Neuronal stem cell (in vitro differentiated cells): Measurements from ENCODE around the gene HS3ST4.
A peak's percentile ranks its signal among the peaks of the same experiment; 100 is the strongest.

Experiments used
- DNase-seq: peaks from one replicate; pipeline ENCODE4 v3.0.0-alpha.2; 2013; ENCODE audit warnings: low spot score
- H2AFZ ChIP-seq: one replicate; pipeline ENCODE4 v1.6.1; 2013; ENCODE audit warnings: mild to moderate bottlenecking, low read length, inconsistent platforms
- H2AK5ac ChIP-seq: 2 replicates; pipeline ENCODE4 v1.6.1; 2013; ENCODE audit warnings: low read depth, mild to moderate bottlenecking, inconsistent platforms, low read length, moderate library complexity, mixed read lengths
- H2BK120ac ChIP-seq: 2 replicates; pipeline ENCODE4 v1.6.1; 2013; ENCODE audit warnings: low read depth, mild to moderate bottlenecking, inconsistent platforms, low read length, moderate library complexity, mixed read lengths
- H2BK12ac ChIP-seq: one replicate; pipeline ENCODE4 v1.6.1; 2013; ENCODE audit warnings: low read length, inconsistent platforms
- H2BK15ac ChIP-seq: 2 replicates; pipeline ENCODE4 v1.6.1; 2013; ENCODE audit warnings: mild to moderate bottlenecking, low read length, inconsistent platforms, mixed read lengths
- H2BK5ac ChIP-seq: one replicate; pipeline ENCODE4 v1.6.1; 2013; ENCODE audit warnings: inconsistent platforms, mild to moderate bottlenecking, low read length, moderate library complexity
- H3K14ac ChIP-seq: one replicate; pipeline ENCODE4 v1.6.1; 2013; ENCODE audit warnings: low read length, inconsistent platforms
- H3K18ac ChIP-seq: 2 replicates; pipeline ENCODE4 v1.6.1; 2013; ENCODE audit warnings: low read length, inconsistent platforms
- H3K23ac ChIP-seq: 2 replicates; pipeline ENCODE4 v1.6.1; 2013; ENCODE audit warnings: low read depth, mild to moderate bottlenecking, mixed read lengths, low read length, inconsistent platforms; ENCODE audit not compliant: poor library complexity
- H3K27ac ChIP-seq: replicated peaks from 3 replicates; pipeline ENCODE4 v1.5.1; 2013; ENCODE audit warnings: low read length, inconsistent platforms
- H3K27me3 ChIP-seq, 3 experiments: 2 replicates each; pipeline ENCODE4 v1.6.1; 2013; ENCODE audit warnings: low read length in 3 of 3, mild to moderate bottlenecking in 2 of 3, inconsistent platforms in 1 of 3, low read depth in 1 of 3, mixed read lengths in 1 of 3, moderate library complexity in 1 of 3; ENCODE audit not compliant: control insufficient read depth in 3 of 3, insufficient read depth in 3 of 3
- H3K36me3 ChIP-seq, 2 donors: replicated peaks in 1 of 2; 2 replicates each; pipeline ENCODE4 v1.6.1; 2013; ENCODE audit warnings: low read length in 2 of 2; ENCODE audit not compliant: control insufficient read depth in 2 of 2, insufficient read depth in 2 of 2
- H3K4ac ChIP-seq: 2 replicates; pipeline ENCODE4 v1.6.1; 2013; ENCODE audit warnings: inconsistent platforms, mild to moderate bottlenecking, low read length, moderate library complexity
- H3K4me1 ChIP-seq, 2 donors: 1 replicate in 1 of 2; 2 replicates in 1 of 2; pipeline ENCODE4 v1.6.1; 2013; ENCODE audit warnings: low read length in 2 of 2, low read depth in 1 of 2; ENCODE audit not compliant: control insufficient read depth in 2 of 2, insufficient read depth in 1 of 2
- H3K4me2 ChIP-seq: one replicate; pipeline ENCODE4 v1.6.1; 2013; ENCODE audit warnings: mild to moderate bottlenecking, low read length, inconsistent platforms; ENCODE audit not compliant: insufficient read depth, poor library complexity, severe bottlenecking
- H3K4me3 ChIP-seq, 2 donors: 2 replicates each; pipeline ENCODE4 v1.5.1; 2013; ENCODE audit warnings: low read length in 2 of 2, mild to moderate bottlenecking in 2 of 2, inconsistent platforms in 1 of 2, moderate library complexity in 1 of 2
- H3K79me1 ChIP-seq: one replicate; pipeline ENCODE4 v1.6.1; 2013; ENCODE audit warnings: low read depth, mild to moderate bottlenecking, inconsistent platforms, low read length, moderate library complexity
- H3K9ac ChIP-seq: one replicate; pipeline ENCODE4 v1.6.1; 2013; ENCODE audit warnings: mild to moderate bottlenecking, low read depth, low read length, inconsistent platforms; ENCODE audit not compliant: poor library complexity
- H3K9me3 ChIP-seq, 2 donors: replicated peaks in 1 of 2; 2 replicates each; pipeline versions ENCODE3 to v1.6.1; 2013; ENCODE audit warnings: low read length in 2 of 2, mild to moderate bottlenecking in 2 of 2, inconsistent platforms in 1 of 2, low read depth in 1 of 2, mixed read lengths in 1 of 2, moderate library complexity in 1 of 2; ENCODE audit not compliant: control insufficient read depth in 2 of 2, insufficient read depth in 1 of 2
- H4K8ac ChIP-seq: one replicate; pipeline ENCODE4 v1.6.1; 2013; ENCODE audit warnings: low read depth, mild to moderate bottlenecking, inconsistent platforms, low read length, moderate library complexity
- H4K91ac ChIP-seq: one replicate; pipeline ENCODE4 v1.6.1; 2013; ENCODE audit warnings: low read length, low read depth, mild to moderate bottlenecking, inconsistent platforms; ENCODE audit not compliant: poor library complexity
- WGBS, 2 donors: extraction: QIAGEN DNeasy Blood & Tissue Kit; methylation state at CpG; one replicate each; pipeline ENCODE4 v1.1.7; 2013; ENCODE audit warnings: missing lambda C conversion rate in 2 of 2, mixed read lengths in 1 of 2; ENCODE audit not compliant: insufficient read length in 2 of 2, insufficient replicate concordance in 1 of 2; ENCODE audit errors: extremely low coverage in 2 of 2; 5-methylcytosine and 5-hydroxymethylcytosine counted together

The HS3ST4 gene

GRCh38 chr16:25978218-25978617, 286.5 kb downstream of the HS3ST4 start:
- no peak overlapping the region for H2BK12ac ChIP-seq
- H3K27ac ChIP-seq = no peak overlapping the region
- H3K79me1 ChIP-seq = no peaks in the 10 kb centered on the region
- no peaks in the 10 kb centered on the region for H3K9me3 ChIP-seq
- H3K14ac ChIP-seq = no peak overlapping the region
- no peak overlapping the region for H3K4ac ChIP-seq
- H3K23ac ChIP-seq = no peak overlapping the region
- no peaks in the 10 kb centered on the region for H3K27me3 ChIP-seq
- H2BK120ac ChIP-seq = no peak overlapping the region
- H2BK15ac ChIP-seq = no peak overlapping the region
- H2AFZ ChIP-seq = no peak overlapping the region
- no peak overlapping the region for H3K18ac ChIP-seq
- H3K4me2 ChIP-seq = no peak overlapping the region
- no peak overlapping the region for H4K91ac ChIP-seq
- H3K36me3 ChIP-seq = no peaks in the 10 kb centered on the region
- H3K4me1 ChIP-seq = peaks cover 0 to 2% of the 10 kb centered on the region in 2 donors
- no peak for DNase-seq
- no peak overlapping the region for H3K4me3 ChIP-seq
- no peak overlapping the region for H2AK5ac ChIP-seq
- H2BK5ac ChIP-seq = no peak overlapping the region
- H3K9ac ChIP-seq = no peak overlapping the region
- H4K8ac ChIP-seq = no peak overlapping the region

GRCh38 chr16:25988084-25988483, 296.3 kb downstream of the HS3ST4 start:
- Histone ChIP-seq H3K23ac (no peak overlapping the region), H4K8ac (no peak overlapping the region), H3K4me2 (no peak overlapping the region), H2BK12ac (no peak overlapping the region), H3K4me3 (no peak overlapping the region), H3K36me3 (no peaks in the 10 kb centered on the region), H3K4me1 (no peaks in the 10 kb centered on the region), H2BK15ac (no peak overlapping the region), H3K9ac (peak overlapping the region; percentile 13), H3K14ac (no peak overlapping the region), H2AK5ac (no peak overlapping the region), H2AFZ (no peak overlapping the region), H3K79me1 (no peaks in the 10 kb centered on the region), H3K4ac (no peak overlapping the region), H3K27me3 (no peaks in the 10 kb centered on the region), H3K9me3 (no peaks in the 10 kb centered on the region), H3K18ac (no peak overlapping the region), H2BK5ac (no peak overlapping the region), H4K91ac (no peak overlapping the region), H3K27ac (no peak overlapping the region), H2BK120ac (no peak overlapping the region)
- DNase-seq = no peak
- no CpG with 5 or more reads among the region's 6 CpGs for WGBS, 2 donors

- no peak overlapping the region for H2BK120ac ChIP-seq
- no peak overlapping the region for H2BK12ac ChIP-seq
- no CpG with 5 or more reads among the region's 7 CpGs for WGBS, 2 donors
These were observed 297.1 kb downstream of the HS3ST4 start for GRCh38 chr16:25988882-25989281.

GRCh38 chr16:25996052-25996451, 304.3 kb downstream of the HS3ST4 start:
- no peak overlapping the region for H2AK5ac ChIP-seq
- no peak for DNase-seq
- H3K14ac ChIP-seq = no peak overlapping the region
- no peak overlapping the region for H2BK12ac ChIP-seq
- no peak overlapping the region for H3K4ac ChIP-seq
- no peaks in the 10 kb centered on the region for H3K4me1 ChIP-seq
- H3K27ac ChIP-seq = no peak overlapping the region
- H3K4me2 ChIP-seq = no peak overlapping the region
- H4K8ac ChIP-seq = no peak overlapping the region
- H3K27me3 ChIP-seq = no peaks in the 10 kb centered on the region
- WGBS, 2 donors = no CpG with 5 or more reads among the region's 2 CpGs
- no peak overlapping the region for H3K23ac ChIP-seq
- no peak overlapping the region for H2BK5ac ChIP-seq
- H3K4me3 ChIP-seq = no peak overlapping the region
- no peak overlapping the region for H3K18ac ChIP-seq
- H4K91ac ChIP-seq = no peak overlapping the region
- H2BK15ac ChIP-seq = no peak overlapping the region
- H3K9ac ChIP-seq = no peak overlapping the region
- no peaks in the 10 kb centered on the region for H3K9me3 ChIP-seq
- H3K36me3 ChIP-seq = no peaks in the 10 kb centered on the region
- H3K79me1 ChIP-seq = no peaks in the 10 kb centered on the region
- H2AFZ ChIP-seq = no peak overlapping the region
- no peak overlapping the region for H2BK120ac ChIP-seq

More at GRCh38 chr16:25988882-25989281, 297.1 kb downstream of the HS3ST4 start:
- no peak overlapping the region for H3K9ac ChIP-seq
- H3K27me3 ChIP-seq = no peaks in the 10 kb centered on the region
- no peaks in the 10 kb centered on the region for H3K79me1 ChIP-seq
- H2BK5ac ChIP-seq = no peak overlapping the region
- H3K4me1 ChIP-seq = no peaks in the 10 kb centered on the region
- H3K4ac ChIP-seq = no peak overlapping the region
- no peak overlapping the region for H4K91ac ChIP-seq
- H2AK5ac ChIP-seq = no peak overlapping the region
- no peak overlapping the region for H4K8ac ChIP-seq
- no peak overlapping the region for H3K4me3 ChIP-seq
- H3K27ac ChIP-seq = no peak overlapping the region
- H3K36me3 ChIP-seq = no peaks in the 10 kb centered on the region
- H2BK15ac ChIP-seq = no peak overlapping the region
- H3K9me3 ChIP-seq = no peaks in the 10 kb centered on the region
- no peak overlapping the region for H3K4me2 ChIP-seq
- no peak overlapping the region for H2AFZ ChIP-seq
- H3K14ac ChIP-seq = no peak overlapping the region
- no peak overlapping the region for H3K23ac ChIP-seq
- DNase-seq = no peak
- H3K18ac ChIP-seq = no peak overlapping the region
